C1 segment of cervical spinal cord (tissue), 14 donors: Measurements from ENCODE around the gene C8G.

ENCODE experiments used
- DNase-seq, 14 donors: peaks; one replicate each; lab custom pipeline; 2025; lab: John Stamatoyannopoulos, UW

The C8G gene

GRCh38 chr9:136981588-136982231 lies 36.7 kb downstream of the C8G start:
- peak in 11 of 14 donors; percentile 34 to 83 (median 77) for DNase-seq

GRCh38 chr9:136982232-136983051 lies 37.4 kb downstream of the C8G start, which contains the start of gene LCNL1:
TSS of gene LCNL1 (plus strand) at chr9:136982993. CDS start at chr9:136983587, 594 bp downstream.
- DNase-seq: peak in 10 of 14 donors; percentile 57 to 83 (median 76)

DNA sequence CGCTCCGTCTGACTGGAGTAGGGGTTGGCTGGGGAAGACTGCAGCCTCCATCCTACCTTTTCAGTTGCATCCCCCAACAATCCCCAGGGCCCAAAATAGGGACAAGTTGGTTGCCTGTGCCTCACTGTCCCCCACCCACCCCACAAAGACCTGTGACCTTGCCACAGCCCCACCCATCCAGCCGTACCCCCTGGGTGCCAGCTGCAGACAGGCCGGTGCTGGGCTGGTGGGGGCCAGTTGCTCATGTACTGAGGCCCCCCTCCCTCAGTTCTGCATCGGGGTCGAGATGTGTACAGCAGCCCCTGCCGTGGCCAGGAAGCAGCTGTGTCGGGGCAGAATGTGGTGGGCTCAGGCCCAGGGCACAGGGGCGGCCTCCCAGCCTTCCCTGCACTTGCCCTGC lies 38.1 kb downstream of the C8G start:
- DNase-seq: peak in 3 of 14 donors; percentile 60 to 68 (median 65)

GRCh38 chr9:136983656-136984314 lies 38.7 kb downstream of the C8G start:
- DNase-seq: peak in 1 of 14 donors; percentile 57

GRCh38 chr9:136984464-136985026 lies 39.5 kb downstream of the C8G start:
- DNase-seq: no peak

GRCh38 chr9:136985027-136985602 lies 40.1 kb downstream of the C8G start:
- DNase-seq: peak in 2 of 14 donors; percentile 26 to 36

- DNase-seq: no peak
Observed at GRCh38 chr9:136985853-136986252, 40.8 kb downstream of the C8G start.

DNA sequence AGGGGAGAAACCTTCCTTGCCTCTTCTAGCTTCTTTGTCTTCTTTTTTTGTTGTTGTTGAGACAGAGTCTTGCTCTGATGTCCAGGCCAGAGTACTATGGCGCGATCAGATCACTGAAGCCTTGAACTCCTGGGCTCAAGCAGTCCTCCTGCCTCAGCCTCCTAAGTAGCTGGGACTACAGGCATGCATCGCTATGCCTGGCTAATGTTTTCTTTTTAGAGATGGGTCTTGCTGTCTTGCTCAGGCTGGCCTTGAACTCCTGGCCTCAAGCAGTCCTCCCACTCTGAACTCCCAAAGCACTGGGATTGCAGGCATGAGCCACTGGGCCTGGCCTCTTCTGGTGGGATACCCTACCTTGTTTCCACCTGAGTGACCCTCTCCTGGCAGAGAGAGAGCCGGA lies 43.8 kb downstream of the C8G start:
- no peak for DNase-seq

DNA sequence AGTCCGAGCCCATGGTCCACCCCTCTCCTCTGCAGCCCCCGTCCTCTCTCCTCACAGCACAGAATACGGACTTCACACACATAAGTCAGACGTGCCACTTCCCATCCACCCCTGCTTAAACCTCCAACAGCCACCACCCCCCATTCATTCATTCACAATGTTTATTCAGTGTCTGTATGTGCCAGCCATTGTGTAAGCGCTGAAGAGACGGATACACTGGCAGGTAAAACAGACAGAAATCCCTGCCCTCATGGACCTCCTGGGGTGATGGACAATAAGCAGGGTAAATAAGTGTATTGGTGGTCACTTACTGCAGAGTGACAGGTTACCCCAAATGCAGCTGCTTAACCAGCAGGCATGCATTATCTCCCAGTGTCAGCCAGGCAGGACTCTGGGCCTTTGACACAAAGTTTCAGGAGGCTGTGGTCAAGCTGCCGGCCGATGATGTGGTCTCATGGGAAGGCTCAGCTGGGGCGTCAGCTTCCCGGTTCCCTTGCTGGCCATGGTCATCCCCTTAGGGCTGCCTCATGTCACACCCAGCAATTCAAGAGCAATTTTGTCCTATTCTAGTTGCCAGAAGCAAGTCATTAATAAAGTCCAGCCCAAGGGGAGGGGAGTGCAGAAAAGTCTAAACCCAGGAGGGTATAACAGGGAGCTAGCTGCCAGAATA lies 45.3 kb downstream of the C8G start:
- no peak for DNase-seq

DNA sequence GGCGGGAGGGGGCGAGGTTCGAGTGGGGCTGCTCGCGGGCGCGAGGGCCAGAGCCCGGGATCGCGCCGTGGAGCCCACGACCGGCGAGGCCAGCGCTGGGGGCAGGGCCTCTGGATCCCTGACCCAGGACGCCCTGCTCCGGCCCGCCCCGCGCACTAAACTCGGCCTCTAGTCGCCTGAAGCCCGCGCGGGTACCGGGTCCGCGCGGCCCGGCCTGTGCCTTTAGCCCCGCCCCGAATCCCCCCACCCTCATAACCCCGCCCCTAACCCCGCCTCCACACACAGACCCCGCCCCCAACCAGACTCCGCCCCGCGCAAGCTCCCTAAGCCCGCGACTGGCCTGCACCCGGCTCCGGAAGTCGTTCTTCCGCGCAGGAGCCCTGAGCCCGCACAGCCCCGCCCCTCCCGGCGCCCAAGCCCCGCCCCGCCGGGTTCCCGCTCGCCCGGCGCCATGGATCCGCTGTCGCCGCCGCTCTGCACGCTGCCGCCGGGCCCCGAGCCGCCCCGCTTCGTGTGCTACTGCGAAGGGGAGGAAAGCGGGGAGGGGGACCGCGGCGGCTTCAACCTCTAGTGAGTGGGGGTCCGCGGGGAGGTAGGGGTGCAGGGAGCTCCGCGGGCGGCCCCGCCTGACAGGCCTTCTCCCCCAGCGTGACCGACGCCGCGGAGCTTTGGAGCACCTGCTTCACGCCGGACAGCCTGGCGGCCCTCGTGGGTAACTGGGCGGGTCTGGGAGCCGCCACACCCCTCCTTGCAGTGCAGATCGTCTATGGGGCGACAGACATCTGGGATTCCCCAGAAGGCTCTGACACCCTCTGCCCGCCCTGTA lies 47.2 kb downstream of the C8G start, which contains the start of gene PAXX:
PAXX (plus strand) TSS at position 430 of the 826 bp plus-strand sequence; CDS start at position 452, 22 bp downstream.
- peak; percentile 34 to 90 (median 80) for DNase-seq

DNA sequence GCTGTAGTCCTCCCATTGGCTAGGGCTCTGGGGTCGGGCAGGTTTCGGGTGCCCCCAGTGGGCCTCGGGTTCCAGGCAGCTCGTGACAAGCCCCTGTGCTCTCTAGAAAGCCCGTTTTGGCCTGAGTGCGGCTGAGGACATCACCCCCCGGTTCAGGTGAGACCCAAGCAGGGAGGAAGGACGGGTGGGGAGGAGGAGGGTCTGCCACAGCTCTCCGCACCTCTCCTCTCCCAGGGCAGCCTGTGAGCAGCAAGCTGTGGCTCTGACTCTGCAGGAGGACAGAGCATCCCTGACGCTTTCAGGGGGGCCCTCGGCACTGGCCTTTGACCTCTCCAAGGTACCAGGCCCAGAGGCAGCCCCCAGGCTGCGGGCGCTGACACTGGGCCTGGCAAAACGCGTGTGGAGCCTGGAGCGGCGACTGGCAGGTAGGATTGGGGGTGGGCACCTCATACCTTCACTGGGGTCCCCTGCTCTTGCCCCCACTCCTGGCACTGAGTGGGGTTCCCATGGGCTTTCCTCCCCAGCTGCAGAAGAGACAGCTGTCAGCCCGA lies 47.9 kb downstream of the C8G start:
- DNase-seq: no peak

GRCh38 chr9:136994180-136994887 lies 49.3 kb downstream of the C8G start:
- no peak for DNase-seq

- DNase-seq: no peak
Observed at GRCh38 chr9:136994888-136995230, 49.8 kb downstream of the C8G start.

- no peak for DNase-seq
Observed at GRCh38 chr9:136995362-136995761, 50.3 kb downstream of the C8G start.

- DNase-seq: peak in 4 of 14 donors; percentile 27 to 72 (median 34)
Observed at GRCh38 chr9:136995772-136996311, 50.8 kb downstream of the C8G start.
